ENCODE data around the gene CIAO3.

The CIAO3 gene

DNA sequence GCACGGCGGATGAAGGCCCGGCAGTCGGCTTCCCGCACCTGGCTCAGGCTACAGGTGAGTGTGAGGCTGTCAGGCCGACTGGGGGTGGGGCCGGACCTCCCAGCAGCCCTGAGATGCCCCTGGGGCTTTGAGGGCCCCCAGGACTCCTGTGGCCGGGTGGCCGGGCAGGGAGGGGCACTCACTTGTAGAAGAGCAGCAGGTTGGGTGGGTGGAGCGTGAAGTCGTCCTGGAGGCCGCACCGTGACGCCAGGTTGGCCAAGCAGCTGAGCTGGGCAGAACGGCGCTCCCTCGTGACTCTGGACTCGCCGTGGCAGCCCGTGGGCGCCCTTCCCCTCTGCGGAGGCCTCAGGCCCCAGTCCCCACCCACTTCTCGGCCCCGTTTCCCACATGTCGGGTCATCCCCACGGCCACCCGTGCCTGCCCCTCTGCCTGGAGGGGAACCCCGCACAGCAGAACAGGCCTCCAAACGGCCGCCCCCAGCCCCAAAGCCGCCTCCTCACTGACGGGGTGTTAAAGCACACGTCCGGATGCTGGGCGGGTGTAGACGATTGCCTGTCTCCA lies 34.5 kb upstream of the CIAO3 start:
- DNase-seq (ENCODE audit: low read depth) = no peak
- TF ChIP-seq, protein P1, sequence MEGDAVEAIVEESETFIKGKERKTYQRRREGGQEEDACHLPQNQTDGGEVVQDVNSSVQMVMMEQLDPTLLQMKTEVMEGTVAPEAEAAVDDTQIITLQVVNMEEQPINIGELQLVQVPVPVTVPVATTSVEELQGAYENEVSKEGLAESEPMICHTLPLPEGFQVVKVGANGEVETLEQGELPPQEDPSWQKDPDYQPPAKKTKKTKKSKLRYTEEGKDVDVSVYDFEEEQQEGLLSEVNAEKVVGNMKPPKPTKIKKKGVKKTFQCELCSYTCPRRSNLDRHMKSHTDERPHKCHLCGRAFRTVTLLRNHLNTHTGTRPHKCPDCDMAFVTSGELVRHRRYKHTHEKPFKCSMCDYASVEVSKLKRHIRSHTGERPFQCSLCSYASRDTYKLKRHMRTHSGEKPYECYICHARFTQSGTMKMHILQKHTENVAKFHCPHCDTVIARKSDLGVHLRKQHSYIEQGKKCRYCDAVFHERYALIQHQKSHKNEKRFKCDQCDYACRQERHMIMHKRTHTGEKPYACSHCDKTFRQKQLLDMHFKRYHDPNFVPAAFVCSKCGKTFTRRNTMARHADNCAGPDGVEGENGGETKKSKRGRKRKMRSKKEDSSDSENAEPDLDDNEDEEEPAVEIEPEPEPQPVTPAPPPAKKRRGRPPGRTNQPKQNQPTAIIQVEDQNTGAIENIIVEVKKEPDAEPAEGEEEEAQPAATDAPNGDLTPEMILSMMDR (IDR thresholded peaks at IDR 0.05; ENCODE audit: low read depth, low read length, missing control alignments) = no peak
- no peak overlapping the region for H3K4me3 ChIP-seq (ENCODE audit: low read depth, low read length)

DNA sequence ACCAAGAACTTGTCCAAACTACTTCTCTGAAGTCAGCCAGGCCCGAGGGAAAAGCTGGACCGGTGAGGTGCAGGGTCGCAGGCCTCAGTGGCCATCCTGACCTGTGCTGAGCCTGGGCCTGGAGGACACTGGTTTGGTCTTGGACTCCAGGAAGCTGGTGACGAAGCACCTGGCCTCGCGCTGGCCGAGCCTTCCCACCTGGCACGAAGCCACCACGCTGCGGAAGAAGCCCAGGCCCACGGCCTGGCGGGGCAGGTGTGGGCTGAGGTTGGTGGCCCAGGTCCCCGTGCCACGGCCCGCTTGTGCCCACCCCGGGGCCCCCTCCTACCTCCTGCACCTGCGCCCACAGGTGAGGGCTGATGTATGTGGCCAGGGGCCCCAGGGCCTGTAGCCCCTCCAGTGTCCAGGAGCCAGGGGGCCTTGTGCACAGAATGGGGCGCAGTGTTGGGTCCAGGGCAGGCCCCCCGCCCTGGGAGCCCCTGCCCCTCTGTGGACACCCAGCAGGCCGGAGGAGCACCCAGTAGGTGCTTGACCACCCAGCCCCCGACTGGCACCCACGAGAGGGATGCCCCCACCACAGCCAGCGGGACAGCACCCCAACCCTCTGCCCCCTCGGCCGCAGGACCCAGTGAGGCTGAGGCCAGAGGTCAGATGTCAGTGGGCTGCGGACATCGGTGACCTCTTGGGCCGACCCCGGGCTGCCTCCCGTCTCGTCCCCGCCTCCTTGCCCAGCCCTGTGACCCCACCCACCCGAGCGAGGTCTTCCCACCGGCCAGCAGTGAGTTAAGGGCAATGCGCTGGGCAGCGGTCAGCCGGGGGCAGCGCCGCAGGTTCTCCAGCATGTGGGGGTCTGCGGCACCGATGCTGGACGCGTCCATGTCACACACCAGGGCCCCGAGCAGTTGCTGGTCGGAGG lies 33.5 kb upstream of the CIAO3 start:
- no peak overlapping the region for H3K4me3 ChIP-seq (ENCODE audit: low read depth, low read length)
- DNase-seq (ENCODE audit: low read depth) = no peak
- TF ChIP-seq, protein P1 (IDR thresholded peaks at IDR 0.05; ENCODE audit: low read depth, low read length, missing control alignments) = no peak

- TF ChIP-seq, protein P1 (IDR thresholded peaks at IDR 0.05; ENCODE audit: low read depth, low read length, missing control alignments) = no peak
- DNase-seq (ENCODE audit: low read depth) = no peak
Observed at GRCh38 chr16:772959-773358, 32.2 kb upstream of the CIAO3 start.

DNA sequence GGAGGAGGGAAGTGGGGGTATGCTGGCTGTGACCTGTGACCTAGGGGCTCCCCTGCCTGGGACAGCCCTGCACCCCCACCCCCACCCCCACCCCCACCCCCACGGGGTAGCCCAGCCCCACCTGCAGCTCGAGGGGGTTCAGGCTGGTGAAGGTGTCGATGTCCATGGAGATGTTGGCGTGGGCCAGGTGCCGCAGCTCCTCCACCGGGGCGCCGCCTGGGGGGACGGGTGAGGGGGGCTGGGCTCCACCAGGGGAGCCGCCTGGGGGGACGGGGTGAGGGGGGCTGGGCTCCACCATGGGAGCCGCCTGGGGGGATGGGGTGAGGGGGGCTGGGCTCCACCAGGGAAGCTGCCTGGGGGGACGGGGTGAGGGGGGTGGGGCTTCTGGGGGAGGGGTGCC lies 29.6 kb upstream of the CIAO3 start:
- no peak overlapping the region for H3K4me3 ChIP-seq (ENCODE audit: low read depth, low read length)
- TF ChIP-seq, protein P1 (IDR thresholded peaks at IDR 0.05; ENCODE audit: low read depth, low read length, missing control alignments) = no peak
- DNase-seq (ENCODE audit: low read depth) = no peak

More at GRCh38 chr16:772959-773358, 32.2 kb upstream of the CIAO3 start:
- H3K4me3 ChIP-seq (ENCODE audit: low read depth, low read length) = no peak overlapping the region

DNA sequence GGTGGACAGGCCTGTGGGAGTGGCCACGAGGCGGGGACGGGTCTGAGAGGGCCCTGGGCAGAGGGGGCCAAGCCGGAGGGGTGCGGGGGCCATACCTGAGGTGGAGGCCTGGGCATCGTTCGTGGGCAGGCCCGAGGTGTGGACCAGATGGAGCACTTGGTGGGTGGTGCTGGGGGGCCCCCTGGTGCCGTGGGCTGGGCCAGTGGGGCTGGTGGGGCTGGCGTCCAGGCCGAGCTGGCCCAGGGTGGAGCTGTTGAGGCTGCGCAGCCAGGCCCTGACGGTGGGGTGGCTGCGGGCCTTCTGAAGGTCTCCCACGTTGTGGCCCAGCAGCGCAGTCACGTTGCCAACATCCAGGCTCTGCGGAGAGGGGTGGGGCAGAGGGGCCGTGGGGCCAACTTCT lies 29.1 kb upstream of the CIAO3 start:
- TF ChIP-seq, protein P1 (IDR thresholded peaks at IDR 0.05; ENCODE audit: low read depth, low read length, missing control alignments) = no peak
- no peak for DNase-seq (ENCODE audit: low read depth)
- H3K4me3 ChIP-seq (ENCODE audit: low read depth, low read length) = no peak overlapping the region

DNA sequence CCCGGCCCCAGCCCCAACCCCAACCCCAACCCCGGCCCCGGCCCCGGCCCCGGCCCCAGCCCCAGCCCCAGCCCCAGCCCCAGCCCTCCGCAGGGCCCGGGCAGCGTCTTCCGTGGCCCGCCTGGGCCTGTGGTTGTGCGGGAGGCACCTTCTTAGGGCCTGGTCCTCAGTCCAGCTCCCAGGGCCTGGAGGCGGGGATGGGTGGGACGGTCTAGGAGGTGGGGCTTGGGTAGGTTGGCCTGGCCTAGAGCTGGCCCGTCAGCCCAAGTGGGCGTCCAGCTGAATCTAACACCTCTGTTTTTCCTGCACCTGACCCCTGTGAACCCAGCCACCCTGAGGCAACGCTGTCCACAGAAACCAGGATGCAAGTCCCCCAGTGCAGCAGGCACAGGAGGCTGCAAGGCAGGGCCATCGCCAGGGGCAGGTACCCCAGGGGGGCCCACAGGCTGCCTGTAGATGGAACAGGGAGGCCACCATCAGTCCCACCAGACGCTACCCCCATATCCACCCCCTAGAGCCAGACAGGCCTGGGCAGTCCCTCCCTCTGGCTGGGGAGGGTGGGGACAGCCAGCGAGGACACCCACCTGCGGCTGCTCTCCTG lies 28.5 kb upstream of the CIAO3 start:
- H3K4me3 ChIP-seq (ENCODE audit: low read depth, low read length) = no peak overlapping the region
- TF ChIP-seq, protein P1 (IDR thresholded peaks at IDR 0.05; ENCODE audit: low read depth, low read length, missing control alignments) = no peak
- DNase-seq (ENCODE audit: low read depth) = no peak
